Transverse colon (tissue), 4 donors: ENCODE data around the gene SPATC1L. TPM values are rescaled to one million over a fixed set of nuclear protein-coding genes. Genes with fewer than 3 reads are reported as not detected.

Experiments used
- DNase-seq: peaks from one replicate; pipeline ENCODE4 v3.0.0-alpha.2; 2019
- H3K27ac ChIP-seq, 4 donors: fragments of 200-600 bp; sonication (generic); 2 replicates each; pipeline ENCODE4 v1.5.1; 2016 to 2018; ENCODE audit warnings: inconsistent platforms in 4 of 4
- H3K27me3 ChIP-seq: fragments of 200-600 bp; sonication (generic); 2 replicates; pipeline ENCODE4 v1.5.1; 2017; ENCODE audit warnings: inconsistent platforms
- H3K36me3 ChIP-seq, 4 donors: fragments of 200-600 bp; sonication (generic); 2 replicates each; pipeline ENCODE4 v1.5.1; 2017 to 2019; ENCODE audit warnings: inconsistent platforms in 4 of 4
- H3K4me1 ChIP-seq, 4 donors: fragments of 200-600 bp; sonication (generic); 2 replicates each; pipeline ENCODE4 v1.5.1; 2017 to 2020; ENCODE audit warnings: inconsistent platforms in 4 of 4
- H3K4me3 ChIP-seq, 4 donors: fragments of 200-600 bp; sonication (generic); 1 replicate in 1 of 4; 2 replicates in 3 of 4; pipeline versions ENCODE4 v1.5.1 to v1.6.1; 2017 to 2019; ENCODE audit warnings: inconsistent platforms in 4 of 4
- H3K9me3 ChIP-seq, 2 donors: fragments of 200-600 bp; sonication (generic); 2 replicates each; pipeline ENCODE4 v1.5.1; 2017 to 2019; ENCODE audit warnings: inconsistent platforms in 2 of 2
- CTCF ChIP-seq, 5 experiments: fragments of 200-600 bp in 3 of 5; fragments of 450-650 bp in 2 of 5; sonication (generic) in 3 of 5; IDR thresholded peaks; 1 replicate in 2 of 5; 2 replicates in 3 of 5; pipeline ENCODE4 v1.5.1; 2016 to 2017; ENCODE audit warnings: antibody characterized with exemption in 5 of 5, inconsistent platforms in 3 of 5, mild to moderate bottlenecking in 2 of 5, moderate library complexity in 1 of 5
- EP300 ChIP-seq: sonication (generic); formaldehyde crosslinking; IDR thresholded peaks from one replicate; pipeline ENCODE4 v1.6.1; 2017; ENCODE audit warnings: antibody characterized with exemption, low read depth
- POLR2A ChIP-seq: fragments of 450-650 bp; IDR thresholded peaks from one replicate; pipeline ENCODE4 v1.6.1; 2016; ENCODE audit warnings: antibody characterized with exemption, mild to moderate bottlenecking, moderate library complexity
- POLR2AphosphoS5 ChIP-seq, 3 donors: sonication (generic); formaldehyde crosslinking; IDR thresholded peaks; one replicate each; pipeline ENCODE4 v1.6.1; 2016; ENCODE audit warnings: antibody characterized with exemption in 3 of 3
- WGBS, 2 donors: methylation state at CpG; one replicate each; pipeline ENCODE4 v1.1.5; 2018; ENCODE audit warnings: low coverage in 1 of 2; 5-methylcytosine and 5-hydroxymethylcytosine counted together
- in situ Hi-C, 4 donors: fragments of 200-750 bp; cut with MboI; loops; one replicate each; pipeline versions ENCODE4 v1.15.0 to v1.15.1; 2017; ENCODE audit warnings: low sequenced_read_pairs in 3 of 4, low pct_ligation_motif_present in 1 of 4, low pct_unique_long_range_greater_than_20kb in 1 of 4
- intact Hi-C: fragments of 100-400 bp; cut with DNase I; formaldehyde crosslinking; loops from one replicate; pipeline ENCODE4 v1.15.1; 2023; ENCODE audit warnings: low total_unique reads
- total RNA-seq, 4 donors: library from RNA; depleted of rRNA; stranded (reverse); fragments of >200 nt; gene quantifications; one replicate each; pipeline ENCODE4 v1.1.0, GENCODE V29; 2016

Gene SPATC1L
- total RNA-seq, 4 donors from 2014 or later: 1.2 to 11.0 (median 8.5) TPM; not detected in 1

GRCh38 chr21:46196733-46197132 lies 12.5 kb upstream of the SPATC1L start:
- Histone ChIP-seq H3K27ac (no peak overlapping the region), H3K36me3 (peaks cover 0 to 26% (median 11%) of the 10 kb centered on the region in 4 donors), H3K27me3 (no peaks in the 10 kb centered on the region), H3K4me1 (no peaks in the 10 kb centered on the region), H3K9me3 (no peaks in the 10 kb centered on the region), H3K4me3 (no peak overlapping the region)
- no peak for DNase-seq
- in situ Hi-C loops: no loop called here
- 89 to 90% methylated on average over 4 to 20 of the region's 20 CpGs for WGBS, 2 donors
- intact Hi-C loops: no loop called here
- TF ChIP-seq EP300 (no peak), POLR2AphosphoS5 (IDR thresholded peaks at IDR 0.05) (no peak), POLR2A (no peak), CTCF (IDR thresholded peaks at IDR 0.05) (no peak)

- no peak for TF ChIP-seq EP300
- TF ChIP-seq POLR2AphosphoS5 (IDR thresholded peaks at IDR 0.05): no peak
- no peak for TF ChIP-seq CTCF (IDR thresholded peaks at IDR 0.05)
- TF ChIP-seq POLR2A: no peak
- Histone ChIP-seq H3K9me3 (no peaks in the 10 kb centered on the region), H3K27ac (no peak overlapping the region), H3K4me1 (no peaks in the 10 kb centered on the region), H3K36me3 (peaks cover 0 to 26% (median 11%) of the 10 kb centered on the region in 4 donors), H3K27me3 (no peaks in the 10 kb centered on the region), H3K4me3 (no peak overlapping the region)
- in situ Hi-C loops (no loop called here), intact Hi-C loops (no loop called here)
- 91% methylated on average over 19 of the region's 20 CpGs; no CpG with 5 or more reads in 1 of the 2 donors for WGBS, 2 donors
- DNase-seq: no peak
These were observed 11.4 kb upstream of the SPATC1L start for GRCh38 chr21:46195595-46196195.

- in situ Hi-C loops: no loop called here
- no peak for TF ChIP-seq EP300
- TF ChIP-seq CTCF (IDR thresholded peaks at IDR 0.05): no peak
- TF ChIP-seq POLR2AphosphoS5 (IDR thresholded peaks at IDR 0.05): no peak
- TF ChIP-seq POLR2A: no peak
- H3K4me3 ChIP-seq: no peak overlapping the region
- no peaks in the 10 kb centered on the region for H3K27me3 ChIP-seq
- intact Hi-C loops: no loop called here
- H3K27ac ChIP-seq: no peak overlapping the region
- H3K36me3 ChIP-seq: peaks cover 0 to 21% (median 7%) of the 10 kb centered on the region in 4 donors
- no peaks in the 10 kb centered on the region for H3K9me3 ChIP-seq
- WGBS, 2 donors: 95% methylated on average over 26 of the region's 34 CpGs; no CpG with 5 or more reads in 1 of the 2 donors
- no peaks in the 10 kb centered on the region for H3K4me1 ChIP-seq
- no peak for DNase-seq
These were observed 10.4 kb upstream of the SPATC1L start for GRCh38 chr21:46194374-46195334.

- H3K36me3 ChIP-seq: peaks cover 0 to 21% (median 4%) of the 10 kb centered on the region in 4 donors
- TF ChIP-seq POLR2A (no peak), EP300 (no peak), POLR2AphosphoS5 (IDR thresholded peaks at IDR 0.05) (no peak), CTCF (IDR thresholded peaks at IDR 0.05) (no peak)
- no peak overlapping the region for H3K4me3 ChIP-seq
- DNase-seq: no peak
- H3K4me1 ChIP-seq: peaks cover 0 to 4% (median under 1%) of the 10 kb centered on the region in 4 donors
- intact Hi-C loops: no loop called here
- no peak overlapping the region for H3K27ac ChIP-seq
- no peaks in the 10 kb centered on the region for H3K9me3 ChIP-seq
- 93 to 100% methylated on average over 1 to 10 of the region's 10 CpGs for WGBS, 2 donors
- H3K27me3 ChIP-seq: no peaks in the 10 kb centered on the region
- in situ Hi-C loops: no loop called here
These were observed 9.6 kb upstream of the SPATC1L start for GRCh38 chr21:46193829-46194373.
